NCI-H2107 (cell line): ENCODE measurements around the gene B4GALT6.

Experiments used
- DNase-seq: peaks from one replicate; lab custom pipeline; 2025; lab: John Stamatoyannopoulos, UW

B4GALT6 gene

GRCh38 chr18:31592506-31593157 is 91.7 kb downstream of the B4GALT6 start:
- no peak for DNase-seq

- no peak for DNase-seq
Measured at GRCh38 chr18:31591628-31592027, 92.8 kb downstream of the B4GALT6 start, which contains the start of gene TTR. TSS of gene TTR (plus strand) at chr18:31591877. CDS start at chr18:31591903, 26 bp downstream.

DNA sequence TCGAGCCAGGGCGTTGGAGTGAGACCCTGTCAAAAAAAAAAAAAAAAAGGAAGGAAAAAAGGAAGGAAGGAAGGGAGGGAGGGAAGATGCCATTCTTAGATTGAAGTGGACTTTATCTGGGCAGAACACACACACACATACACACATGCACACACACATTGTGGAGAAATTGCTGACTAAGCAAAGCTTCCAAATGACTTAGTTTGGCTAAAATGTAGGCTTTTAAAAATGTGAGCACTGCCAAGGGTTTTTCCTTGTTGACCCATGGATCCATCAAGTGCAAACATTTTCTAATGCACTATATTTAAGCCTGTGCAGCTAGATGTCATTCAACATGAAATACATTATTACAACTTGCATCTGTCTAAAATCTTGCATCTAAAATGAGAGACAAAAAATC is 93.3 kb downstream of the B4GALT6 start:
- DNase-seq, result no peak

GRCh38 chr18:31590570-31590969 is 93.8 kb downstream of the B4GALT6 start:
- no peak for DNase-seq

DNA sequence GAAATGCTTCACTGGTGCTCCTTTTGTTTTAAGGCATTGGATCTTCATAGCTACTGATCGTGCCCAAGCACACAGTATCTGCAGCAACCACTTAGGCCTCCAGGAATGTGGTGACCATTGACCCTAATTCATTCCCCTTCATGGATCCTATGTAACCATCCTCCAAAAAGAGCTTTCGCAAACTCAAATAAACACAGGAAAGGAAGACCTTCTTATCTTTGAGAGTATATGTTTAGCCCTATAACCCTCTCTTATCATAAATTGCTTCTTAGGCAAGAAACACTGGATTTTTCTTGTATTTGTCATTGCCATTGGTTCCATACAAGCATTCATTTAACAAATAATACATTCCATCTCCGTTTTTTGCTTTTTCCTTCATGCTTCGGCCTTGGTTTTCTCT is 96.9 kb downstream of the B4GALT6 start:
- DNase-seq, result no peak

DNA sequence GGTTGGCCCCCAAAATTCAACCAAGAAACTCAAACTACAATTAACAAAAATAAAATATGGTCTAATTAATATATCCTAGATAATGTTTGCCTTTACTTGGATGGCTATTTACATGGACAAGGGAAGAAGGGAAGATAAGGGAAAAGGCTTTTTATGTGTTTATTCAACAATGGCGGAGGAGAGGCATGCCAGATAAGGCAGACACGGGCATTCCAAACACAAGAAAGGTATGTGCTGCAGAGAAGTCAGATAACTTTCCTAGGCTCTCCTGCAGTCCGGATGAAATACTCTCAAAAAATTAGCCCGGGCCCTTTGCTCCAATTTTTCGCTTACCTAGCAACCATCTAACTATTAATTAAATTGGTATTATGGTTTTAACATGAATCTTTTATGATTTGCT is 97.8 kb downstream of the B4GALT6 start:
- no peak for DNase-seq

GRCh38 chr18:31585991-31586390 is 98.4 kb downstream of the B4GALT6 start:
- DNase-seq, result no peak

GRCh38 chr18:31583185-31583854 is 101.1 kb downstream of the B4GALT6 start:
- no peak for DNase-seq

- no peak for DNase-seq
Measured at GRCh38 chr18:31581498-31582197, 102.7 kb downstream of the B4GALT6 start.

DNA sequence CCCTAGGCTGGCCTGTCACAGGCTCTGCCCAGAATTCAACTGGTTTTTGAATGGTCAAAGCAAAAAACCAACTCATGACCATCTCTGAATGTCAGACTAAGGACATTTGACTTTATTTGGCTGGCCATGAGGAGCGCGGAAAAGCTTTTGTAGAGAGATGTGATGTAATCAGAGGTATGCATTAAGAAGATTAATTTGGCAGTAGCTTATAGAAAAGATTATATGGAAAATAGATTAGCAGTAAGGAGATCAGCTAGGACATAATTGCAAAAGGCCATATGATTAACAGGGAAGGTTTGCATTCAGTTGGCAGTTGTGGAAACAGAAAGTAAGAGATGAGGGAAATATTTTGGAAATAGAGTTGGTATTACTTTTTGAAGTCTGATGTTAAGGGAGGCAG is 105.0 kb downstream of the B4GALT6 start:
- no peak for DNase-seq

GRCh38 chr18:31578126-31578525 is 106.3 kb downstream of the B4GALT6 start:
- no peak for DNase-seq

GRCh38 chr18:31577195-31577594 is 107.2 kb downstream of the B4GALT6 start:
- no peak for DNase-seq

- no peak for DNase-seq
Measured at GRCh38 chr18:31576670-31577069, 107.7 kb downstream of the B4GALT6 start.

DNA sequence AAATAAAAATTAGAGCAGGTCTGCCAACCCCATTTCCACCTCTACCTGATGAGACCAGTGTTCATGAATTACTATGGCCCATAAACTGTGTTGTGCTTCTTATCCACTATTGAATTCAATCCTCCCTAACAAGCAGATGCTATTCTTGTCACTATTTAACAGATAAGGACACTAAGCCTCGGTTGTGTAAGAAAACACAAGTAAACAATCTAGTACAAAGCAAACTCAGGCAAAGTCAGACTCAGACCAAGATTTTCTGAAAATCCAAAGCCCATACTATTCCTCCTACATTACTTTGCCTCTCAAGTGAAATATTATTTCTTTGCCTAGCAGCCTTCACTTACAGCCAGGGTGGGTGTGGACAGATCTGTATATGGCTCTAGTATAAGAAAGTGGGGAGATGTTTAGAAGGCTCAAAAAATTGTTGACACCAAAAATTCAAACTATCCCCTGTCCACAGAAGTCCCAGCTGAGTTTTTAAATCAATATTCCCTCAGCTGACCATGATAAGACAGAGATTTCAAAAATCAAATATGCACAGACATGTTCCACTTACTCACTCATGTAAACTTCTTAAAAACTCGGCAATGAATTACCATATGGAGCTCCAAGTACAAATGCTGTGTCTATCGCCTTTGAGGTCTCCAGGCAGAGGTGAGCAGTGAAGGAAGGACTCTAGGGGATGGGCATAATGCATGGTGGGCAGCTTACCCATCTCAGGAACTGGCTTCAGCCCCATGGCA is 108.7 kb downstream of the B4GALT6 start:
- no peak for DNase-seq

- no peak for DNase-seq
Measured at GRCh38 chr18:31574359-31574758, 110.0 kb downstream of the B4GALT6 start.
